Measurements from ENCODE around the gene BIRC6.
"Not testable (repeated sequence)": the region's sequence is repeated elsewhere in the genome, so short reads cannot be mapped to it uniquely, and the experiment has no call there.

Gene BIRC6

GRCh38 chr2:32452338-32453064, 95.7 kb downstream of the BIRC6 start:
- FAIRE-seq: no peak

- FAIRE-seq: peak; percentile 95
Measured at GRCh38 chr2:32453242-32454062, 96.6 kb downstream of the BIRC6 start.

GRCh38 chr2:32455816-32456215, 99.0 kb downstream of the BIRC6 start:
- no peak for FAIRE-seq

GRCh38 chr2:32456808-32457207, 100.0 kb downstream of the BIRC6 start:
- no peak for FAIRE-seq

GRCh38 chr2:32457814-32458213, 101.0 kb downstream of the BIRC6 start:
- FAIRE-seq: peak; percentile 33

GRCh38 chr2:32460861-32461260, 104.0 kb downstream of the BIRC6 start:
- not testable (repeated sequence) for FAIRE-seq

- no peak for FAIRE-seq
Measured at GRCh38 chr2:32463110-32463509, 106.3 kb downstream of the BIRC6 start.

GRCh38 chr2:32464431-32464830, 107.6 kb downstream of the BIRC6 start:
- no peak for FAIRE-seq

GRCh38 chr2:32472605-32473004, 115.8 kb downstream of the BIRC6 start:
- FAIRE-seq: no peak

- FAIRE-seq: peak; percentile 95
Measured at GRCh38 chr2:32474381-32474780, 117.6 kb downstream of the BIRC6 start.

- FAIRE-seq: no peak
Measured at GRCh38 chr2:32478889-32479620, 122.2 kb downstream of the BIRC6 start.

GRCh38 chr2:32479993-32480392, 123.2 kb downstream of the BIRC6 start:
- peak; percentile 58 for FAIRE-seq

GRCh38 chr2:32482471-32482870, 125.6 kb downstream of the BIRC6 start:
- no peak for FAIRE-seq

- FAIRE-seq: no peak
Measured at GRCh38 chr2:32484937-32485336, 128.1 kb downstream of the BIRC6 start.

GRCh38 chr2:32485399-32485798, 128.6 kb downstream of the BIRC6 start:
- no peak for FAIRE-seq

GRCh38 chr2:32489061-32489460, 132.2 kb downstream of the BIRC6 start:
- no peak for FAIRE-seq

- FAIRE-seq: no peak
Measured at GRCh38 chr2:32491346-32491745, 134.5 kb downstream of the BIRC6 start.

- peak; percentile 36 for FAIRE-seq
Measured at GRCh38 chr2:32495139-32495538, 138.3 kb downstream of the BIRC6 start.

- no peak for FAIRE-seq
Measured at GRCh38 chr2:32496662-32497061, 139.8 kb downstream of the BIRC6 start.

- no peak for FAIRE-seq
Measured at GRCh38 chr2:32498306-32498705, 141.5 kb downstream of the BIRC6 start.

GRCh38 chr2:32502941-32503340, 146.1 kb downstream of the BIRC6 start:
- no peak for FAIRE-seq

- FAIRE-seq: peak; percentile 69
Measured at GRCh38 chr2:32504877-32505478, 148.2 kb downstream of the BIRC6 start.

- no peak for FAIRE-seq
Measured at GRCh38 chr2:32506446-32506845, 149.6 kb downstream of the BIRC6 start.

Data from islet of Langerhans (tissue), 1 donor.